ENCODE data around the gene HADHB. TPM values are rescaled to one million over a fixed set of nuclear protein-coding genes. Genes with fewer than 3 reads are reported as not detected.

HADHB gene
- total RNA-seq, result 98.3 and 105 TPM in 2 replicates

- Histone ChIP-seq H3K36me3 (ENCODE audit: control insufficient read depth, insufficient read depth, low read length) (no peaks in the 10 kb centered on the region), H3K27me3 (ENCODE audit: control insufficient read depth, insufficient read depth, low read length) (no peaks in the 10 kb centered on the region), H3K4me3 (ENCODE audit: low read depth, low read length) (peak within 1 kb of the TSS; percentile 88)
- peak; percentile 66 for DNase-seq (ENCODE audit: low read depth)
- TF ChIP-seq CTCF (IDR thresholded peaks at IDR 0.05; ENCODE audit: insufficient read depth, low read length, poor library complexity, severe bottlenecking), result peak; percentile 32
Observed at GRCh38 chr2:26244309-26245230, at the start of gene HADHB, which contains the start of gene HADHA. HADHB (plus strand) TSS chr2:26244939; CDS start chr2:26254255, 9,316 bp downstream. HADHA (minus strand) TSS chr2:26244632; CDS start chr2:26244596, 36 bp downstream.

- Histone ChIP-seq H3K36me3 (ENCODE audit: control insufficient read depth, insufficient read depth, low read length) (peaks cover 6% of the 10 kb centered on the region), H3K4me3 (ENCODE audit: low read depth, low read length) (no peak overlapping the region), H3K27me3 (ENCODE audit: control insufficient read depth, insufficient read depth, low read length) (no peaks in the 10 kb centered on the region)
- TF ChIP-seq CTCF (IDR thresholded peaks at IDR 0.05; ENCODE audit: insufficient read depth, low read length, poor library complexity, severe bottlenecking), result no peak
- no peak for DNase-seq (ENCODE audit: low read depth)
Observed at GRCh38 chr2:26195040-26195984, 49.4 kb upstream of the HADHB start.

- Histone ChIP-seq H3K4me3 (ENCODE audit: low read depth, low read length) (no peak overlapping the region), H3K27me3 (ENCODE audit: control insufficient read depth, insufficient read depth, low read length) (no peaks in the 10 kb centered on the region), H3K36me3 (ENCODE audit: control insufficient read depth, insufficient read depth, low read length) (peaks cover 6% of the 10 kb centered on the region)
- TF ChIP-seq CTCF (IDR thresholded peaks at IDR 0.05; ENCODE audit: insufficient read depth, low read length, poor library complexity, severe bottlenecking), result no peak
- DNase-seq (ENCODE audit: low read depth), result no peak
Observed at GRCh38 chr2:26196683-26197418, 47.9 kb upstream of the HADHB start.

GRCh38 chr2:26197516-26197915, 47.2 kb upstream of the HADHB start:
- no peak for TF ChIP-seq CTCF (IDR thresholded peaks at IDR 0.05; ENCODE audit: insufficient read depth, low read length, poor library complexity, severe bottlenecking)
- no peak for DNase-seq (ENCODE audit: low read depth)
- H3K4me3 ChIP-seq (ENCODE audit: low read depth, low read length), result no peak overlapping the region
- H3K27me3 ChIP-seq (ENCODE audit: control insufficient read depth, insufficient read depth, low read length), result no peaks in the 10 kb centered on the region
- H3K36me3 ChIP-seq (ENCODE audit: control insufficient read depth, insufficient read depth, low read length), result peaks cover 6% of the 10 kb centered on the region

GRCh38 chr2:26202981-26203490, 41.7 kb upstream of the HADHB start:
- H3K4me3 ChIP-seq (ENCODE audit: low read depth, low read length), result no peak overlapping the region
- DNase-seq (ENCODE audit: low read depth), result no peak
- no peak for TF ChIP-seq CTCF (IDR thresholded peaks at IDR 0.05; ENCODE audit: insufficient read depth, low read length, poor library complexity, severe bottlenecking)
- H3K36me3 ChIP-seq (ENCODE audit: control insufficient read depth, insufficient read depth, low read length), result peaks cover 5% of the 10 kb centered on the region
- H3K27me3 ChIP-seq (ENCODE audit: control insufficient read depth, insufficient read depth, low read length), result no peaks in the 10 kb centered on the region
